ENCODE measurements around the gene DUXB. TPM values are rescaled to one million over a fixed set of nuclear protein-coding genes. Genes with fewer than 3 reads are reported as not detected.

Gene DUXB, protein sequence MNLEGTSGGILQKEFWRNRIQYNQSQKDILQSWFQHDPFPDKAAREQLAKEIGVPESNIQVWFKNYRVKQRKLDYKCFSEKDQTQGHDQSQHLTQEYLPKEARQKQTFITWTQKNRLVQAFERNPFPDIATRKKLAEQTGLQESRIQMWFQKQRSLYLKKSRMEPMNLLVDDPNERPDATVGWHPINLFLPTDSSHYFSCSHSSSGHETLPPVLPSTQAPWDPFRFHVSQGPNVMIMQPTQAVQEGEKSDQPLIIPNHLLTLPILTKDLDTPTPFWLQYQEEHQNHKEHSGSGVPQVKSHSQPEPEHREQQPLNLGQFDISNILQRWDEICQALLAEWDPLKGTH
- not detected in 2 replicates for total RNA-seq (2021)
- long read RNA-seq: 0 reads

GRCh38 chr16:75701361-75701760 is at the start of gene DUXB:
Gene DUXB, minus strand, starts transcription at chr16:75701461. Its CDS starts 43 bp downstream, at chr16:75701418.
- H4K5ac ChIP-seq (ENCODE audit: insufficient read length, low read depth, low read length): no peak within 1 kb of the TSS
- no peaks in the 10 kb centered on the region for H3K79me2 ChIP-seq (ENCODE audit: insufficient read depth, low read length)
- no peak within 1 kb of the TSS for H2BK12ac ChIP-seq (ENCODE audit: insufficient read length, low read depth, low read length)
- Mint-ChIP-seq H3K27ac (peak within 1 kb of the TSS in 1 of 3 experiments; percentile 40; a peak in 1 of 7 replicates), H3K27me3 (ENCODE audit: low read depth) (0 out of 2 replicates have a peak, but pooled peaks cover 1% of the 10 kb centered on the region), H3K36me3 (ENCODE audit: insufficient read depth in 1 of 3, low read depth in 3 of 3) (no peaks in the 10 kb centered on the region), H3K4me1 (peaks cover 13 to 14% of the 10 kb centered on the region in 2 experiments), H3K9me3 (no peaks in the 10 kb centered on the region; a peak in 1 of 5 replicates), H3K4me3 (no peak within 1 kb of the TSS)
- H3T11ph ChIP-seq (ENCODE audit: low read length): no peak within 1 kb of the TSS
- H3K4me1 ChIP-seq (ENCODE audit: insufficient read depth, low read length): no peaks in the 10 kb centered on the region
- DNase-seq: no peak
- no peaks in the 10 kb centered on the region for H4K20me1 ChIP-seq (ENCODE audit: control insufficient read depth, insufficient read depth, insufficient read length)
- no peak within 1 kb of the TSS for H4K91ac ChIP-seq (ENCODE audit: insufficient read length, low read depth, low read length)
- no peak within 1 kb of the TSS for H4K8ac ChIP-seq (replicated peaks; ENCODE audit: insufficient read length, low read depth, low read length)
- H3K27me3 ChIP-seq (ENCODE audit: insufficient read depth, low read length): no peaks in the 10 kb centered on the region
- no peak within 1 kb of the TSS for H3K56ac ChIP-seq (ENCODE audit: insufficient read length, low read depth, low read length)
- H3K18ac ChIP-seq (ENCODE audit: insufficient read length, low read depth, low read length): no peak within 1 kb of the TSS
- H3K4ac ChIP-seq (ENCODE audit: low read depth, low read length): no peak within 1 kb of the TSS
- H2AK5ac ChIP-seq (ENCODE audit: insufficient read length, low read length): no peak within 1 kb of the TSS
- H2BK15ac ChIP-seq (ENCODE audit: low read depth, low read length): no peak within 1 kb of the TSS
- no peak within 1 kb of the TSS for H2BK5ac ChIP-seq (ENCODE audit: insufficient read length, low read length)
- no peak within 1 kb of the TSS for H3K9ac ChIP-seq (ENCODE audit: extremely low read depth, insufficient read length, low read length)
- H3K23me2 ChIP-seq (ENCODE audit: insufficient read length, low read depth, low read length, poor library complexity, severe bottlenecking): no peaks in the 10 kb centered on the region
- H3K79me1 ChIP-seq (ENCODE audit: insufficient read depth, low read depth, low read length, poor library complexity, severe bottlenecking): no peaks in the 10 kb centered on the region
- no peak within 1 kb of the TSS for H3K23ac ChIP-seq (ENCODE audit: insufficient read length, low read depth, low read length)
- H3K4me2 ChIP-seq (ENCODE audit: insufficient read depth, insufficient read length, low read length): no peak within 1 kb of the TSS
- no peak within 1 kb of the TSS for H2BK20ac ChIP-seq (ENCODE audit: low read depth, low read length, poor library complexity, severe bottlenecking)
- no peak within 1 kb of the TSS for H3K27ac ChIP-seq (ENCODE audit: insufficient read length, low read depth, low read length)
- H2BK120ac ChIP-seq (ENCODE audit: low read depth, low read length, poor library complexity, severe bottlenecking): no peak within 1 kb of the TSS
- no peaks in the 10 kb centered on the region for H3K9me3 ChIP-seq (ENCODE audit: control insufficient read depth, low read depth, low read length)
- H3K14ac ChIP-seq (ENCODE audit: insufficient read depth, low read length): no peak within 1 kb of the TSS
- TF ChIP-seq, protein P1, sequence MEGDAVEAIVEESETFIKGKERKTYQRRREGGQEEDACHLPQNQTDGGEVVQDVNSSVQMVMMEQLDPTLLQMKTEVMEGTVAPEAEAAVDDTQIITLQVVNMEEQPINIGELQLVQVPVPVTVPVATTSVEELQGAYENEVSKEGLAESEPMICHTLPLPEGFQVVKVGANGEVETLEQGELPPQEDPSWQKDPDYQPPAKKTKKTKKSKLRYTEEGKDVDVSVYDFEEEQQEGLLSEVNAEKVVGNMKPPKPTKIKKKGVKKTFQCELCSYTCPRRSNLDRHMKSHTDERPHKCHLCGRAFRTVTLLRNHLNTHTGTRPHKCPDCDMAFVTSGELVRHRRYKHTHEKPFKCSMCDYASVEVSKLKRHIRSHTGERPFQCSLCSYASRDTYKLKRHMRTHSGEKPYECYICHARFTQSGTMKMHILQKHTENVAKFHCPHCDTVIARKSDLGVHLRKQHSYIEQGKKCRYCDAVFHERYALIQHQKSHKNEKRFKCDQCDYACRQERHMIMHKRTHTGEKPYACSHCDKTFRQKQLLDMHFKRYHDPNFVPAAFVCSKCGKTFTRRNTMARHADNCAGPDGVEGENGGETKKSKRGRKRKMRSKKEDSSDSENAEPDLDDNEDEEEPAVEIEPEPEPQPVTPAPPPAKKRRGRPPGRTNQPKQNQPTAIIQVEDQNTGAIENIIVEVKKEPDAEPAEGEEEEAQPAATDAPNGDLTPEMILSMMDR (conservative IDR thresholded peaks at IDR 0.05): no peak
- WGBS (ENCODE audit: extremely low coverage, insufficient read length, low lambda C conversion rate): no CpG with 5 or more reads among the region's 5 CpGs
- no peak within 1 kb of the TSS for H2AFZ ChIP-seq (ENCODE audit: low read length)

Data from H9 (cell line).